ENCODE data around the gene ARHGEF12.

GRCh38 chr11:120446802-120447201 lies 110.6 kb downstream of the ARHGEF12 start:
- TF ChIP-seq CTCF (IDR thresholded peaks at IDR 0.05) = no peak
- TF ChIP-seq POLR2A (IDR thresholded peaks at IDR 0.05) = no peak

All from thyroid gland (tissue), 4 donors.